HepG2 (cell line): ENCODE data around the gene DNAJC5. TPM values are rescaled to one million over a fixed set of nuclear protein-coding genes. Genes with fewer than 3 reads are reported as not detected.
A peak's percentile ranks its signal among the peaks of the same experiment; 100 is the strongest.

Experiments used
- ARNTL ChIP-seq: sonication (generic); formaldehyde crosslinking; IDR thresholded peaks from 2 replicates; pipeline ENCODE4 v1.4.0; 2020; ENCODE audit warnings: mild to moderate bottlenecking, missing genetic modification reagents
- BCL6 ChIP-seq: IDR thresholded peaks from 2 replicates; pipeline ENCODE4 v1.6.1; 2016; ENCODE audit warnings: missing genetic modification reagents, missing compliant biosample characterization
- CAMTA2 ChIP-seq: sonication (generic); formaldehyde crosslinking; IDR thresholded peaks from 2 replicates; pipeline ENCODE4 v1.4.0; 2020; ENCODE audit warnings: mild to moderate bottlenecking, missing genetic modification reagents, borderline replicate concordance
- ELF3 ChIP-seq: IDR thresholded peaks from 2 replicates; pipeline ENCODE4 v1.6.1; 2016; ENCODE audit warnings: missing genetic modification reagents, missing compliant biosample characterization
- JUNB ChIP-seq: sonication (generic); formaldehyde crosslinking; IDR thresholded peaks from 2 replicates; pipeline ENCODE4 v1.8.0; 2022; ENCODE audit warnings: missing genetic modification reagents, mild to moderate bottlenecking, borderline replicate concordance
- PRPF4 ChIP-seq: fragments of 200-400 bp; formaldehyde crosslinking; IDR thresholded peaks from 2 replicates; pipeline ENCODE4 v1.6.1; 2016; ENCODE audit warnings: low read length, low read depth; ENCODE audit not compliant: poor library complexity, severe bottlenecking
- REXO4 ChIP-seq: sonication (generic); formaldehyde crosslinking; IDR thresholded peaks from 2 replicates; pipeline ENCODE4 v1.8.0; 2022; ENCODE audit warnings: missing genetic modification reagents, mild to moderate bottlenecking, borderline replicate concordance
- RFX1 ChIP-seq: fragments of 450-650 bp; IDR thresholded peaks from 2 replicates; pipeline ENCODE4 v1.6.1; 2017
- RFX5 ChIP-seq: IDR thresholded peaks from 2 replicates; pipeline ENCODE4 v1.6.1; 2011; ENCODE audit warnings: low read depth, low read length, improper control_type of control experiment
- SNRNP70 ChIP-seq: fragments of 200-400 bp; formaldehyde crosslinking; IDR thresholded peaks from 2 replicates; pipeline ENCODE4 v1.6.1; 2017; ENCODE audit warnings: mild to moderate bottlenecking, low read depth, low read length, moderate library complexity
- TOPORS ChIP-seq: sonication (generic); formaldehyde crosslinking; IDR thresholded peaks from 2 replicates; pipeline ENCODE4 v1.8.0; 2023; ENCODE audit warnings: mild to moderate bottlenecking, missing genetic modification reagents
- ZMAT3 ChIP-seq: sonication (generic); formaldehyde crosslinking; conservative IDR thresholded peaks from 2 replicates; pipeline ENCODE4 v1.7.0; 2021; ENCODE audit warnings: missing genetic modification reagents
- ZNF207 ChIP-seq: fragments of 450-650 bp; IDR thresholded peaks from 2 replicates; pipeline ENCODE4 v1.6.1; 2016; ENCODE audit warnings: antibody characterized with exemption, borderline replicate concordance
- ZNF30 ChIP-seq: sonication (generic); formaldehyde crosslinking; IDR thresholded peaks from 2 replicates; pipeline ENCODE4 v1.5.0; 2020; ENCODE audit warnings: mild to moderate bottlenecking, missing genetic modification reagents
- ZNF337 ChIP-seq: sonication (generic); formaldehyde crosslinking; IDR thresholded peaks from 2 replicates; pipeline ENCODE4 v1.5.1; 2020; ENCODE audit warnings: missing genetic modification reagents, low read depth, mild to moderate bottlenecking, borderline replicate concordance
- ZNF468 ChIP-seq: sonication (generic); formaldehyde crosslinking; IDR thresholded peaks from 2 replicates; pipeline ENCODE4 v1.8.0; 2022; ENCODE audit warnings: mild to moderate bottlenecking, moderate library complexity, missing genetic modification reagents
- ZNF773 ChIP-seq: sonication (generic); formaldehyde crosslinking; IDR thresholded peaks from 2 replicates; pipeline ENCODE4 v1.4.0; 2020; ENCODE audit warnings: missing genetic modification reagents, borderline replicate concordance
- polyA plus RNA-seq, 8 experiments: library from polyadenylated mRNA; depleted of rRNA in 3 of 8; stranded (reverse) in 7 of 8; unstranded in 1 of 8; fragments of >200 nt; fragmentation: Illumina TruSeq in 4 of 8; extraction: Trizol in 4 of 8; gene quantifications; 2 replicates each; pipeline versions ENCODE4 v1.2.1 to v1.2.3, GENCODE V29; 2011 to 2016; ENCODE audit warnings: low read depth in 4 of 8, missing spikeins in 1 of 8, mixed read lengths in 1 of 8; ENCODE audit not compliant: insufficient read depth in 1 of 8
- total RNA-seq, 5 experiments: library from RNA; depleted of rRNA; stranded (reverse); fragments of >200 nt; fragmentation: Illumina TruSeq; extraction: Trizol; gene quantifications; 2 replicates each; pipeline ENCODE4 v1.2.3, GENCODE V29; 2016; ENCODE audit warnings: low read depth in 1 of 5
- TF ChIP-seq, protein P1 (sequence below): fragments of 450-650 bp; IDR thresholded peaks from 2 replicates; pipeline ENCODE4 v1.6.1; 2016
- TF ChIP-seq, protein P2 (sequence below): IDR thresholded peaks from 2 replicates; pipeline ENCODE4 v1.6.1; 2016; ENCODE audit warnings: low read depth, missing genetic modification reagents, missing compliant biosample characterization
- TF ChIP-seq, protein P3 (sequence below): sonication (generic); formaldehyde crosslinking; IDR thresholded peaks from 2 replicates; pipeline ENCODE4 v1.8.0; 2022; ENCODE audit warnings: low read depth, missing genetic modification reagents
- TF ChIP-seq, protein P4 (sequence below): IDR thresholded peaks from 2 replicates; pipeline ENCODE4 v1.6.1; 2016; ENCODE audit warnings: control low read depth

The DNAJC5 gene
- total and polyA plus RNA-seq, 2 of the 13 experiments (the other 11 are each of a cell fraction or from before 2014, with no cell fraction given): 42.8 to 64.5 TPM

DNA sequence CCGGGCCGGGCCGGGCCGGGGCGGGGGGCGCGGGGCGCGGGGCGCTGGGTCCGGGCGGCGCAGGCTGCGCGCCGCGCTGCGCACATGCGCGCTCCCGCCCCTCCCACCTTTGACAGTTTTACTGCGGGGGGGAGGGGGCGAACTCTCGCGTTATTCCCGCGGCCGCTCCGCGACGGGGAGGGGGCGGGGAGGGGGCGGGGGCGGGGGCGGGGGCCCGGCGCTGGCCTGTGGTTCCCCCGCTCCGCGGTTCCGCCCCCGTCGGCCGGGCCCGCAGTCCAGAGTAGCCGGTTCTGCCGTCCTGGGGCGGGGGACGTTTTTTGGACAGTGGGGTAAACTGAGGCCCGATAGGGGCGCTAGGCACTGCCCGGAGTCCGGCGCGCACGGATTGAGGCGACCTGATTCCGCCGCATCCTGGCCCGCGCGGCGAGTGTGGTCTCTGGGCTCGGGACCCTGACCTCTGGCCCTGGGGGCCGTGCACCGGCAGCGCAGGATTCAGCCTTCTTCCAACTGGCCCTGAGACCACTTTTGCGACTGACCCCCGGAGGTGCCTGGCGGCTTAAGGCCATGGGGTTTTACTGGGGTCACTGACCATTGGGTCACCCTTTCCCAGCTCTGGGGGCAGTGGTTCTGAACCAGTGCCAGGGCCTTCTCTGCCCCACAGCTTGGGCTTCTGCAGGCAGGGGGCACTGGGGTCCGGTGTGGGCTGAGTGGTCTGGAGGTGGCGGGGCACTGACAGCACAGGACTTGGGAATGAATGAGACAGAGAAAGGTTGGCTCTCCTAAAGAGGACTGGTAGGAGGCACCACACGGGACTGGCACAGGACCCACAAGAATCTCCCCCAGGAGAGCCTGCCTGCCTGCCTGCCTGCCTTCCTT is 75.2 kb downstream of the DNAJC5 start, which contains the start of gene ZNF512B (continued):
- no peak for TF ChIP-seq JUNB
- no peak for TF ChIP-seq RFX1
- no peak for TF ChIP-seq REXO4 (CRISPR knock-in tag)
- TF ChIP-seq ZNF30 (CRISPR knock-in tag): no peak
- TF ChIP-seq, protein P1, sequence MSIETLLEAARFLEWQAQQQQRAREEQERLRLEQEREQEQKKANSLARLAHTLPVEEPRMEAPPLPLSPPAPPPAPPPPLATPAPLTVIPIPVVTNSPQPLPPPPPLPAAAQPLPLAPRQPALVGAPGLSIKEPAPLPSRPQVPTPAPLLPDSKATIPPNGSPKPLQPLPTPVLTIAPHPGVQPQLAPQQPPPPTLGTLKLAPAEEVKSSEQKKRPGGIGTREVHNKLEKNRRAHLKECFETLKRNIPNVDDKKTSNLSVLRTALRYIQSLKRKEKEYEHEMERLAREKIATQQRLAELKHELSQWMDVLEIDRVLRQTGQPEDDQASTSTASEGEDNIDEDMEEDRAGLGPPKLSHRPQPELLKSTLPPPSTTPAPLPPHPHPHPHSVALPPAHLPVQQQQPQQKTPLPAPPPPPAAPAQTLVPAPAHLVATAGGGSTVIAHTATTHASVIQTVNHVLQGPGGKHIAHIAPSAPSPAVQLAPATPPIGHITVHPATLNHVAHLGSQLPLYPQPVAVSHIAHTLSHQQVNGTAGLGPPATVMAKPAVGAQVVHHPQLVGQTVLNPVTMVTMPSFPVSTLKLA: no peak
- TF ChIP-seq ZNF773 (CRISPR knock-in tag): no peak
- TF ChIP-seq ZNF337 (CRISPR knock-in tag): no peak
- TF ChIP-seq, protein P2, sequence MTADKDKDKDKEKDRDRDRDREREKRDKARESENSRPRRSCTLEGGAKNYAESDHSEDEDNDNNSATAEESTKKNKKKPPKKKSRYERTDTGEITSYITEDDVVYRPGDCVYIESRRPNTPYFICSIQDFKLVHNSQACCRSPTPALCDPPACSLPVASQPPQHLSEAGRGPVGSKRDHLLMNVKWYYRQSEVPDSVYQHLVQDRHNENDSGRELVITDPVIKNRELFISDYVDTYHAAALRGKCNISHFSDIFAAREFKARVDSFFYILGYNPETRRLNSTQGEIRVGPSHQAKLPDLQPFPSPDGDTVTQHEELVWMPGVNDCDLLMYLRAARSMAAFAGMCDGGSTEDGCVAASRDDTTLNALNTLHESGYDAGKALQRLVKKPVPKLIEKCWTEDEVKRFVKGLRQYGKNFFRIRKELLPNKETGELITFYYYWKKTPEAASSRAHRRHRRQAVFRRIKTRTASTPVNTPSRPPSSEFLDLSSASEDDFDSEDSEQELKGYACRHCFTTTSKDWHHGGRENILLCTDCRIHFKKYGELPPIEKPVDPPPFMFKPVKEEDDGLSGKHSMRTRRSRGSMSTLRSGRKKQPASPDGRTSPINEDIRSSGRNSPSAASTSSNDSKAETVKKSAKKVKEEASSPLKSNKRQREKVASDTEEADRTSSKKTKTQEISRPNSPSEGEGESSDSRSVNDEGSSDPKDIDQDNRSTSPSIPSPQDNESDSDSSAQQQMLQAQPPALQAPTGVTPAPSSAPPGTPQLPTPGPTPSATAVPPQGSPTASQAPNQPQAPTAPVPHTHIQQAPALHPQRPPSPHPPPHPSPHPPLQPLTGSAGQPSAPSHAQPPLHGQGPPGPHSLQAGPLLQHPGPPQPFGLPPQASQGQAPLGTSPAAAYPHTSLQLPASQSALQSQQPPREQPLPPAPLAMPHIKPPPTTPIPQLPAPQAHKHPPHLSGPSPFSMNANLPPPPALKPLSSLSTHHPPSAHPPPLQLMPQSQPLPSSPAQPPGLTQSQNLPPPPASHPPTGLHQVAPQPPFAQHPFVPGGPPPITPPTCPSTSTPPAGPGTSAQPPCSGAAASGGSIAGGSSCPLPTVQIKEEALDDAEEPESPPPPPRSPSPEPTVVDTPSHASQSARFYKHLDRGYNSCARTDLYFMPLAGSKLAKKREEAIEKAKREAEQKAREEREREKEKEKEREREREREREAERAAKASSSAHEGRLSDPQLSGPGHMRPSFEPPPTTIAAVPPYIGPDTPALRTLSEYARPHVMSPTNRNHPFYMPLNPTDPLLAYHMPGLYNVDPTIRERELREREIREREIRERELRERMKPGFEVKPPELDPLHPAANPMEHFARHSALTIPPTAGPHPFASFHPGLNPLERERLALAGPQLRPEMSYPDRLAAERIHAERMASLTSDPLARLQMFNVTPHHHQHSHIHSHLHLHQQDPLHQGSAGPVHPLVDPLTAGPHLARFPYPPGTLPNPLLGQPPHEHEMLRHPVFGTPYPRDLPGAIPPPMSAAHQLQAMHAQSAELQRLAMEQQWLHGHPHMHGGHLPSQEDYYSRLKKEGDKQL (CRISPR knock-in tag): no peak
- TF ChIP-seq, protein P3, sequence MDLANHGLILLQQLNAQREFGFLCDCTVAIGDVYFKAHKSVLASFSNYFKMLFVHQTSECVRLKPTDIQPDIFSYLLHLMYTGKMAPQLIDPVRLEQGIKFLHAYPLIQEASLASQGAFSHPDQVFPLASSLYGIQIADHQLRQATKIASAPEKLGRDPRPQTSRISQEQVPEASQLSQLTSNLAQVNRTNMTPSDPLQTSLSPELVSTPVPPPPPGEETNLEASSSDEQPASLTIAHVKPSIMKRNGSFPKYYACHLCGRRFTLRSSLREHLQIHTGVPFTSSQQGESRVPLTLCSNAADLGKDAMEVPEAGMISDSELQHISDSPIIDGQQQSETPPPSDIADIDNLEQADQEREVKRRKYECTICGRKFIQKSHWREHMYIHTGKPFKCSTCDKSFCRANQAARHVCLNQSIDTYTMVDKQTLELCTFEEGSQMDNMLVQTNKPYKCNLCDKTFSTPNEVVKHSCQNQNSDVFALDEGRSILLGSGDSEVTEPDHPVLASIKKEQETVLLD (CRISPR knock-in tag): peak; percentile 55; the same call in 1 of the 2 replicates
- no peak for TF ChIP-seq ARNTL (CRISPR knock-in tag)
- TF ChIP-seq BCL6 (CRISPR knock-in tag): peak; percentile 46; the same call in 1 of the 2 replicates
- no peak for TF ChIP-seq PRPF4
- TF ChIP-seq CAMTA2 (CRISPR knock-in tag): no peak; the same call in 1 of the 2 replicates
- TF ChIP-seq SNRNP70: no peak
- no peak; the same call in 1 of the 2 replicates for TF ChIP-seq ELF3 (CRISPR knock-in tag)
- TF ChIP-seq TOPORS: no peak
- TF ChIP-seq ZNF468 (CRISPR knock-in tag): no peak
- TF ChIP-seq, protein P4, sequence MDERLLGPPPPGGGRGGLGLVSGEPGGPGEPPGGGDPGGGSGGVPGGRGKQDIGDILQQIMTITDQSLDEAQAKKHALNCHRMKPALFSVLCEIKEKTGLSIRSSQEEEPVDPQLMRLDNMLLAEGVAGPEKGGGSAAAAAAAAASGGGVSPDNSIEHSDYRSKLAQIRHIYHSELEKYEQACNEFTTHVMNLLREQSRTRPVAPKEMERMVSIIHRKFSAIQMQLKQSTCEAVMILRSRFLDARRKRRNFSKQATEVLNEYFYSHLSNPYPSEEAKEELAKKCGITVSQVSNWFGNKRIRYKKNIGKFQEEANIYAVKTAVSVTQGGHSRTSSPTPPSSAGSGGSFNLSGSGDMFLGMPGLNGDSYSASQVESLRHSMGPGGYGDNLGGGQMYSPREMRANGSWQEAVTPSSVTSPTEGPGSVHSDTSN (CRISPR knock-in tag): no peak
- no peak for TF ChIP-seq ZMAT3 (CRISPR knock-in tag)
- no peak for TF ChIP-seq ZNF207
- TF ChIP-seq RFX5: no peak
